Measurements from ENCODE around the gene STRA8.
A peak's percentile ranks its signal among the peaks of the same experiment; 100 is the strongest.

Gene STRA8

DNA sequence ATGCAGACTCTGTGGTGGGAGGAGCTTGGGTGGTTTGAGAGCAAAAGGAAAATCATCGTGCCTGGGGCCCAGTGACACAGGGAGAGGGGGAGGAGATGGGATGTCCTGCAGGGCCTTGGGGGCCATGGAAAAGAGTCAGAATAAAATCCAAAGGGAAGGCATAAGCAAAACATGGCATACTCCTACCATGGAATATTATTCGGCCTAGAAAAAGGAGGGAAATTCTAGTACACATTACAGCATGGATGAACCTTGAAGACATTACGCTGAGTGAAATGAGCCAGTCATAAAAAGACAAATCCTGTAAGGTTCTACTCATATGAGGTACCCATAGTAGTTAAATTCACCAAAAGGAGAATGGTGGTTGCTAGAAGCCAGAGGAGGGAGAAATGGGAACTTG is 38.7 kb downstream of the STRA8 start:
- no peak for DNase-seq (ENCODE audit: low read depth)
- H3K4me3 ChIP-seq (ENCODE audit: low read depth, low read length), result no peak overlapping the region
- TF ChIP-seq, protein P1, sequence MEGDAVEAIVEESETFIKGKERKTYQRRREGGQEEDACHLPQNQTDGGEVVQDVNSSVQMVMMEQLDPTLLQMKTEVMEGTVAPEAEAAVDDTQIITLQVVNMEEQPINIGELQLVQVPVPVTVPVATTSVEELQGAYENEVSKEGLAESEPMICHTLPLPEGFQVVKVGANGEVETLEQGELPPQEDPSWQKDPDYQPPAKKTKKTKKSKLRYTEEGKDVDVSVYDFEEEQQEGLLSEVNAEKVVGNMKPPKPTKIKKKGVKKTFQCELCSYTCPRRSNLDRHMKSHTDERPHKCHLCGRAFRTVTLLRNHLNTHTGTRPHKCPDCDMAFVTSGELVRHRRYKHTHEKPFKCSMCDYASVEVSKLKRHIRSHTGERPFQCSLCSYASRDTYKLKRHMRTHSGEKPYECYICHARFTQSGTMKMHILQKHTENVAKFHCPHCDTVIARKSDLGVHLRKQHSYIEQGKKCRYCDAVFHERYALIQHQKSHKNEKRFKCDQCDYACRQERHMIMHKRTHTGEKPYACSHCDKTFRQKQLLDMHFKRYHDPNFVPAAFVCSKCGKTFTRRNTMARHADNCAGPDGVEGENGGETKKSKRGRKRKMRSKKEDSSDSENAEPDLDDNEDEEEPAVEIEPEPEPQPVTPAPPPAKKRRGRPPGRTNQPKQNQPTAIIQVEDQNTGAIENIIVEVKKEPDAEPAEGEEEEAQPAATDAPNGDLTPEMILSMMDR (IDR thresholded peaks at IDR 0.05; ENCODE audit: low read depth, low read length, missing control alignments), result no peak

DNA sequence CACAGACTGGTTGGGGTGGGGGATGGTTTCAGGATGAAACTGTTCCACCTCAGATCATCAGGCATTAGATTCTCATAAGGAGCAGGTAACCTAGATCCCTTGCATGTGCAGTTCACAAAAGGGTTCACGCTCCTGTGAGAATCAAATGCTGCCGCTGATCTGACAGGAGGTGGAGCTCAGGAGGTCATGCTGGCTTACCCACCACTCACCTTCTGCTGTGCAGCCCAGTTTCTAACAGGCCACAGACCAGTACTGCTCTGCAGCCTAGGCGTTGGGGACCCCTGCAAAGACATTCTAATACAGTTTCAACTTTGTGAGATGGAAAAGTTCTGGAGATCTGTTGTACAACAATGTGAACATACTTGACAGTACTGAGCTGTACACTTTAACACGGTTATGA is 39.9 kb downstream of the STRA8 start:
- TF ChIP-seq, protein P1 (IDR thresholded peaks at IDR 0.05; ENCODE audit: low read depth, low read length, missing control alignments), result no peak
- no peak overlapping the region for H3K4me3 ChIP-seq (ENCODE audit: low read depth, low read length)
- no peak for DNase-seq (ENCODE audit: low read depth)

DNA sequence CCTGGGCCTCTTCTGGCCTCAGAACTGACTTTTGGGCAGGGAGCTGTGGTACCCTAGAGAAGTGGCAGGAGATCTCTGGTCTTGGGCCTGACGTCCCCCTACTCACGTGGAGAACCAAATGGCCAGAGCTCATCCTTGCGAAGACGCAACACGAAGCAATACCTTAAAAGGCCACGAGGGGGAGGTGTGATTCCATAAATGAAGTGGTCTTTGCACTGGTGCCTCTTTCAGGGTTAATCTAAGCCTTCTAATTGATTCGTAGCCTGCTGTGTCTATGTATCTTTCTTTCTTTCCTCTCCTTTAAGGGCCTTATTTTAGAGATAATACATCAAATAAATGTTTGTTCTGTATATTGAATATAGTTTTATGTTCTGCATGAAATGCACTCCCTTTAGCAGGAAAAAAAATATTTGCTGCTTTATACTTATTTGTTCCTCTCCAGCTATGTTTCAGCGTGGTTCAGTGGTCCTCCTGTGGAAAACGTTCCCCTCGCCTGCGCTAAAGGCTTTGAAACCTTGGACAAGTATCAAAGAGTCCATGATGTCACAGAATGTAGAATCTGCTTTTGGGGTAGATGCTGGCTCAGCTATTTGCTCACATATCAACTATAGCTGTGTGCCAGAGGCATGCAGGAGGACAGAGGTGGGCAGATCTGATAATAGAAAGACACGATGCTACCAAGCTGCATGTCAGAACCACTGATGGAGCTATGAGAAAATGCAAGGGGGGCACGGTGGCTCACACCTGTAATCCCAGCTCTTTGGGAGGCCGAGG is 41.0 kb downstream of the STRA8 start:
- no peak overlapping the region for H3K4me3 ChIP-seq (ENCODE audit: low read depth, low read length)
- DNase-seq (ENCODE audit: low read depth), result peak; percentile 53
- TF ChIP-seq, protein P1 (IDR thresholded peaks at IDR 0.05; ENCODE audit: low read depth, low read length, missing control alignments), result peak; percentile 88

DNA sequence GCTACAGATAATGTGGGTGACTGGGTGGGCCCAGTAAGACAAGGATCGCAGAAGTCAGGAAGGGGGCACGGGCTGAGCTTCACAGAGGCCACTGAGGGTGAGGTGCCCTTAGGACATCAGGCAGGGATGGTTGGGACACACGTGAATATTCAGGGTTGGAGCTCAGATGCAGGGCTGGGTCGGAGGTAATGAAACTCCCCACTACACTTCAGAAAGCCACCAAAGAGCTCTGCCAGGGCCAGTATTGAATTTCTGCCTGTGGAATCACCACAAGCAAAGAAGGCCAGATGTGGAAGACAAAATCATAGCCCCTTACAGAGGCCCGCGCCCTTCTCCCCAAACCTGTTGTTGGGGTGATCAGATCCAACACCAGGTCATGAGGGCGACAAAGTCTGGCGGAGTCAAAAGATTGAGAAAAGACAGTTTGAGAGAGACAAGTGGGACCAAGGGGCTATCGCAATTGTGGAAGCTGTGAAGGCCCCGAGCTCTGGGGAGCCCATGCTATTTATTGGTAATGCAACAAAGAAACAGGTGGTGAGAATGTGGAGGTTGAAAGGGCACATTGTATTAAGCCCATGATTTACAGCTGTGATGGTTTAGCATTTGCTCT is 42.4 kb downstream of the STRA8 start:
- no peak for DNase-seq (ENCODE audit: low read depth)
- TF ChIP-seq, protein P1 (IDR thresholded peaks at IDR 0.05; ENCODE audit: low read depth, low read length, missing control alignments), result no peak
- H3K4me3 ChIP-seq (ENCODE audit: low read depth, low read length), result no peak overlapping the region

DNA sequence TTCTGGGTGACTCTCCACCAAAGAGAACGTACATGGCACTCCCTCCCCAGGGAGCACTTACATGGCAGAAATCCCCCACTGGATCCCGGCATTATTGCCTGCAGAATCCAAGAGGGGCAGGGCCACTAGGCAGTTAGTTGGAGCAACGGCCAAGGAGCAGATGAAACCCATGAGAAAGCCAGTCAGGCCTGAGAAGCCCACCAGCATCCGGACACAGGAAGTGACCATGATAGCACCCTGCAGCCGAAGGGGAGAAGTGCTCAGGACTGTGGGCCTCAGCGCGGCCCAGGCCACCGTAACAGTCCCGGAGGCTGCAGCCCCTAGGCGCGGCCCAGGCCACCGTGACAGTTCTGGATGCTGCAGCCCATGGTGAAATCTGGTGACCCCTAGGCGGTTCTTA is 43.5 kb downstream of the STRA8 start:
- no peak for DNase-seq (ENCODE audit: low read depth)
- TF ChIP-seq, protein P1 (IDR thresholded peaks at IDR 0.05; ENCODE audit: low read depth, low read length, missing control alignments), result no peak
- H3K4me3 ChIP-seq (ENCODE audit: low read depth, low read length), result no peak overlapping the region

DNA sequence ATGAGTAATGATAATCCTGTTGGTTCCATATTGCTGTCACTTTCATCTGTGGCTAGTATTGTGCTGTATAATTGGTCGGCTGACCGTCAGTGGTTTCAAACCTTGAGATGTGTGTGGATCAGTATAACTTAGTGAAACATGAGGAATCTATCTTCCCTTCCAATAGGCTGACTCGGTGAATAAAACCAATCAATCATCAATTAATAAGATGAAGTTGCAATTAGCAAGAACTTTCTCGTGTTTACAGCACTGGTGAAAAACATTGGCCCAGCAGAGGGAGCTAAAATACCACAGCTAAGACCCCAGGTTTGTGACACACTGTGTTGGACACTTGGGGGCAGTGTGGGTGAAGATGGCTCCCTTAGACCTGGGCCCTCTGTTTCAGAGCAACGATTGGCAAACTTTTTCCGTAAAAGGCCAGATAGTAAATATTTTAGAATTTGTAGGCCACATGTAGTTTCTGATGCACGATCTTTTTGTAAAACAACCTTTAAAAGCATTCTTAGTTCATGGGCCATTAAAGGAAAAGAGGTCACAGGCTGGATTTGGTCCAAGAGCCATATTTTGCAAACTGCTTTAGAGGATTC is 47.8 kb downstream of the STRA8 start:
- peak; percentile 72 for DNase-seq (ENCODE audit: low read depth)
- no peak overlapping the region for H3K4me3 ChIP-seq (ENCODE audit: low read depth, low read length)
- TF ChIP-seq, protein P1 (IDR thresholded peaks at IDR 0.05; ENCODE audit: low read depth, low read length, missing control alignments), result peak; percentile 90
